ENCODE measurements around the gene POPDC2. TPM values are rescaled to one million over a fixed set of nuclear protein-coding genes. Genes with fewer than 3 reads are reported as not detected.

POPDC2 gene
- total RNA-seq, 1 experiment from 2014 or later, result 0.77 TPM

- no peaks in the 10 kb centered on the region for H3K27me3 Mint-ChIP-seq (ENCODE audit: insufficient read depth, unreplicated experiment)
- Histone ChIP-seq H3K4me3 (ENCODE audit: low read depth, low read length) (no peak overlapping the region), H3K27me3 (replicated peaks; ENCODE audit: control insufficient read depth, insufficient read depth, low read length) (no peaks in the 10 kb centered on the region), H3K4me1 (no peaks in the 10 kb centered on the region), H3K9me3 (no peaks in the 10 kb centered on the region), H3K36me3 (ENCODE audit: control insufficient read depth, insufficient read depth, low read length) (no peaks in the 10 kb centered on the region)
- H3K27ac Mint-ChIP-seq (ENCODE audit: unreplicated experiment), result peak overlapping the region; percentile 36
- CTCF ChIA-PET, result no interaction called here
- intact Hi-C loops (cut with micrococcal nuclease; ENCODE audit: unreplicated experiment), result no loop called here
- POLR2A ChIA-PET, result no interaction called here
- no peak overlapping the region for H3K4me3 Mint-ChIP-seq (ENCODE audit: unreplicated experiment)
- BruUV-seq (replicated peaks), result no TSS peak
- H3K9me3 Mint-ChIP-seq (ENCODE audit: unreplicated experiment), result no peaks in the 10 kb centered on the region
- H3K36me3 Mint-ChIP-seq (ENCODE audit: insufficient read depth, unreplicated experiment), result no peaks in the 10 kb centered on the region
- no peak for DNase-seq
- TF ChIP-seq, protein P1, sequence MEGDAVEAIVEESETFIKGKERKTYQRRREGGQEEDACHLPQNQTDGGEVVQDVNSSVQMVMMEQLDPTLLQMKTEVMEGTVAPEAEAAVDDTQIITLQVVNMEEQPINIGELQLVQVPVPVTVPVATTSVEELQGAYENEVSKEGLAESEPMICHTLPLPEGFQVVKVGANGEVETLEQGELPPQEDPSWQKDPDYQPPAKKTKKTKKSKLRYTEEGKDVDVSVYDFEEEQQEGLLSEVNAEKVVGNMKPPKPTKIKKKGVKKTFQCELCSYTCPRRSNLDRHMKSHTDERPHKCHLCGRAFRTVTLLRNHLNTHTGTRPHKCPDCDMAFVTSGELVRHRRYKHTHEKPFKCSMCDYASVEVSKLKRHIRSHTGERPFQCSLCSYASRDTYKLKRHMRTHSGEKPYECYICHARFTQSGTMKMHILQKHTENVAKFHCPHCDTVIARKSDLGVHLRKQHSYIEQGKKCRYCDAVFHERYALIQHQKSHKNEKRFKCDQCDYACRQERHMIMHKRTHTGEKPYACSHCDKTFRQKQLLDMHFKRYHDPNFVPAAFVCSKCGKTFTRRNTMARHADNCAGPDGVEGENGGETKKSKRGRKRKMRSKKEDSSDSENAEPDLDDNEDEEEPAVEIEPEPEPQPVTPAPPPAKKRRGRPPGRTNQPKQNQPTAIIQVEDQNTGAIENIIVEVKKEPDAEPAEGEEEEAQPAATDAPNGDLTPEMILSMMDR (IDR thresholded peaks at IDR 0.05; ENCODE audit: insufficient read depth in 1 of 2, low read depth in 1 of 2, low read length in 1 of 2, severe bottlenecking in 1 of 2, unreplicated experiment in 1 of 2), result no peak
- H3K4me1 Mint-ChIP-seq (ENCODE audit: low read depth, unreplicated experiment), result peaks cover 2% of the 10 kb centered on the region
Observed at GRCh38 chr3:119625451-119626153, 34.8 kb downstream of the POPDC2 start.

- H3K27ac Mint-ChIP-seq (ENCODE audit: unreplicated experiment), result no peak overlapping the region
- intact Hi-C loops (cut with micrococcal nuclease; ENCODE audit: unreplicated experiment), result no loop called here
- H3K36me3 Mint-ChIP-seq (ENCODE audit: insufficient read depth, unreplicated experiment), result no peaks in the 10 kb centered on the region
- no peak overlapping the region for H3K4me3 Mint-ChIP-seq (ENCODE audit: unreplicated experiment)
- Histone ChIP-seq H3K9me3 (no peaks in the 10 kb centered on the region), H3K4me1 (no peaks in the 10 kb centered on the region), H3K36me3 (ENCODE audit: control insufficient read depth, insufficient read depth, low read length) (no peaks in the 10 kb centered on the region), H3K27me3 (replicated peaks; ENCODE audit: control insufficient read depth, insufficient read depth, low read length) (no peaks in the 10 kb centered on the region), H3K4me3 (ENCODE audit: low read depth, low read length) (no peak overlapping the region)
- no peaks in the 10 kb centered on the region for H3K4me1 Mint-ChIP-seq (ENCODE audit: low read depth, unreplicated experiment)
- DNase-seq, result no peak
- no peaks in the 10 kb centered on the region for H3K27me3 Mint-ChIP-seq (ENCODE audit: insufficient read depth, unreplicated experiment)
- no TSS peak for BruUV-seq (replicated peaks)
- TF ChIP-seq, protein P1 (IDR thresholded peaks at IDR 0.05; ENCODE audit: insufficient read depth in 1 of 2, low read depth in 1 of 2, low read length in 1 of 2, severe bottlenecking in 1 of 2, unreplicated experiment in 1 of 2), result no peak
- CTCF ChIA-PET, result no interaction called here
- H3K9me3 Mint-ChIP-seq (ENCODE audit: unreplicated experiment), result no peaks in the 10 kb centered on the region
- POLR2A ChIA-PET, result no interaction called here
Observed at GRCh38 chr3:119624002-119624720, 36.2 kb downstream of the POPDC2 start.

- Mint-ChIP-seq H3K27ac (ENCODE audit: unreplicated experiment) (no peak overlapping the region), H3K4me1 (ENCODE audit: low read depth, unreplicated experiment) (no peaks in the 10 kb centered on the region), H3K9me3 (ENCODE audit: unreplicated experiment) (no peaks in the 10 kb centered on the region), H3K36me3 (ENCODE audit: insufficient read depth, unreplicated experiment) (no peaks in the 10 kb centered on the region), H3K4me3 (ENCODE audit: unreplicated experiment) (no peak overlapping the region), H3K27me3 (ENCODE audit: insufficient read depth, unreplicated experiment) (no peaks in the 10 kb centered on the region)
- TF ChIP-seq, protein P1 (IDR thresholded peaks at IDR 0.05; ENCODE audit: insufficient read depth in 1 of 2, low read depth in 1 of 2, low read length in 1 of 2, severe bottlenecking in 1 of 2, unreplicated experiment in 1 of 2), result no peak
- intact Hi-C loops (cut with micrococcal nuclease; ENCODE audit: unreplicated experiment), result no loop called here
- H3K9me3 ChIP-seq, result no peaks in the 10 kb centered on the region
- H3K27me3 ChIP-seq (replicated peaks; ENCODE audit: control insufficient read depth, insufficient read depth, low read length), result no peaks in the 10 kb centered on the region
- POLR2A ChIA-PET, result no interaction called here
- DNase-seq, result no peak
- CTCF ChIA-PET, result interaction anchor here (0.8 kb wide), 1 partner anchor 188 kb away, joined by 3 read pairs; no protein-coding TSS in a partner anchor
- no TSS peak for BruUV-seq (replicated peaks)
- no peaks in the 10 kb centered on the region for H3K4me1 ChIP-seq
- no peak overlapping the region for H3K4me3 ChIP-seq (ENCODE audit: low read depth, low read length)
- H3K36me3 ChIP-seq (ENCODE audit: control insufficient read depth, insufficient read depth, low read length), result no peaks in the 10 kb centered on the region
Observed at GRCh38 chr3:119620899-119621298, 39.5 kb downstream of the POPDC2 start.
